GM18909 (cell line): ENCODE measurements around the gene CAMKMT.

Experiments
- ATAC-seq: cut with Tn5 transposase; IDR thresholded peaks from one replicate; pipeline ENCODE4 v1.9.1; 2021; ENCODE audit warnings: mild to moderate bottlenecking; ENCODE audit not compliant: unreplicated experiment, poor library complexity

The CAMKMT gene

DNA sequence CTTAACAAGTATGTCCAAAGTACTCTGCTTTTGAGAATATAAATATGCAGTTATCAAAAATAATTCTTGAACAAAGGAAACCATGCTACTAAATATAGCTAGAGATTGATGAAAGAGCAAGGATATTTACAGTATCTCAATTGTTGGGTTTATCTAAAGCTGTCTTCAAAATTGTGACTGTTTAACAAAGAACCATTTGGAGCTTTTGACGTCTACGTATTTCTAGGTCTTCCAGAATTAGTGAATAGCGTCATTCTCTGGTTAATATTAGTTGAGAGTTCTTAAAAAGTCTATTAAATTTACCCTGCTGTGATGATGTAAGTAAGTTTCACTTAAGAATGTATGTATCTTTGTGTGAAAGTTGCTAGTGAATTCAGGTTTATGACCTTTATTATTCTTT lies 356.7 kb downstream of the CAMKMT start:
- ATAC-seq = no peak

GRCh38 chr2:44719562-44719961 lies 357.8 kb downstream of the CAMKMT start:
- ATAC-seq = no peak

DNA sequence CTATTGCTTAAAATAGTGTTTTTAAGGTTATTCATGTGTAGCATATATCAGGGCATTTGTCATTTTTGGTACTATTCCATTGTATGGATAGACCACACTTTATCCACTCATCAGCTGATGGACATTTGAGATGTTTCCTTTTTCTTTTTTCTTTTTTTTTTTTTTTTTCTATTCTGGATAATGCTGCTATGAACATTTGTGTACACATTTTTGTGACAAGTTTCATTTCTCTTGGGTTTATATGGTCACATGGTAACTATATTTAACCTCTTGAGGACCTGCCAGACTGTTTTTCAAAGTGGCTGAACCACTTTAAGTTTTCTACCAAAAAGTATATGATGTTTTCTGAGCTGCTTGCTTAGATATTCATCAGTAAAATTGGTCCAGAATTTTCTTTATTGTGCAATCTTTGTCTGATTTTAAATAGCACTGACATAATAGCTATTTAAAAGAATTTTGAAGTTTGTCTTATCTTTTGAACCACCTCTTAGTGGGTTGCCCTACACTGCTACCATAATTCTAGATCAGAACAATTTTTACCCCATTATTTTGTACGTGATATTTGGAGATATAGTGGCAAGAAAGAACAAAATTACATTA lies 360.4 kb downstream of the CAMKMT start:
- ATAC-seq = no peak

GRCh38 chr2:44723921-44724320 lies 362.2 kb downstream of the CAMKMT start:
- ATAC-seq = no peak

DNA sequence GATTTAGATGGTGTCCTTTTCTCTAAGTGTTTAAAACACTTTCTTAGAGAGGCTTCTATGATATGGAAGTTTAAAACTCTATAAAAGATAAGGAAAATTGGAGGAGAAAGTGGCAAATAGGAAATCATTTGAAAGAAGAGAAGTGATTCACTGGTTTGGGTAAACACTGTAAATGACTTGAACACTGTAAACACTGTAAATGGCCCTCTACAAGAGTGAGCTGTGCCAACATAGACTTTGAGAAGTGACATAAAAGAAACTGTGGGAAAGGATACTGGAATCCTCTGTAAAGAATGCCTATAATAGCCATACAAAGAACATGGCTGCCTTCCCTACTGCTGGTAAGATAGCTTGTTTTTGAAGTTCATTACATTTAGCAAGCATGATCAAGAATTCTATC lies 368.8 kb downstream of the CAMKMT start:
- ATAC-seq = no peak

- ATAC-seq = peak; percentile 94
Observed at GRCh38 chr2:44731505-44731904, 369.8 kb downstream of the CAMKMT start.

DNA sequence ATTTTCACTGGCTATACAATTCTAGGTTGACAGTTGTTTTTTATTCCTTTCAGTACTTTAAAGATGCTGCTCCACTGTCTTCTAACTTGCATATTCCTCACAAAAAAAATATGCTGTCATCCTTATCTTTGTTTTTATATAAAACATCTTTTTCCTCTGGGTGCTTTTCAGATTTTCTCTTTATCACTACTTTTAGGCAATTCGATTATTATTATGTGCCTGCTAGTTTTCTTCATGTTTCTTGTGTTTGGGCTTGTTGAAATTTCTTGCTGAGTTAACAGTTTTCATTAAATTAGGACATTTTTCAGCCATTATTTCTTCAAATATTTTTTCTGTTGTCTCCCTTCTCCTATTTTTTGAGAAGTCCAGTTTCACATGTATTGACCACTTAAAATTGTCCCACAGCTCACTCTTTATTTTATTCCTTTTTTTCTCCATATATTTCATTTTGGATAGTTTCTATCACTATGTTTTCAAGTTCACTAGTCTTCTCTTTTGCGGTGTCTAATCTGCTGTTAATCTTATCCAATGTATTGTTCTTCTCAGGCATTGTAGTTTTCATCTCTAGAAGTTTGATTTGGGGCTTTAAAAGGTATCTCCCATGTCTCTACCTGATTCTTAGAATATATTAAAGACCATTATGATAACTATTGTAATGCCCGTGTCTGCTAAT lies 374.7 kb downstream of the CAMKMT start:
- no peak for ATAC-seq

GRCh38 chr2:44740678-44741077 lies 378.9 kb downstream of the CAMKMT start:
- no peak for ATAC-seq

GRCh38 chr2:44741507-44741906 lies 379.8 kb downstream of the CAMKMT start:
- ATAC-seq = no peak

DNA sequence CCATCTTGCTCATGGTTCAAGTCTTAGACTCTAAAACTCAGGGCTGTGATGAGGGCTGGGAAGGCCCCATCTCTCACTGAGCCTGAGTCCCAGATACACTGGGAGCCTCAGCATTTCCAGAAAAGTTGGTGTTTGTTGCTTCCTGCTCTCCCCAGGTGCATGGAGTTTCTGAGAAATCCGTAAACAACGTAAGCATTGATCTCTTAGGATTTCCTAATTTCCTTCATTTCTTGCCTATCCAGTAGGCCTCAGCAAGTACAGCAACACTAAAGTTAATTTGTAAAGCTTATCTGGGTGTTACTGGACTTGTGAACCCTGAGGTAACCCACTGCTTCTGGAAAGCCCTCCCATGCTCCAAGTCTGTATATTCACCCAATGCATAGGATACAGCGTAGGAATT lies 380.3 kb downstream of the CAMKMT start:
- ATAC-seq = no peak

DNA sequence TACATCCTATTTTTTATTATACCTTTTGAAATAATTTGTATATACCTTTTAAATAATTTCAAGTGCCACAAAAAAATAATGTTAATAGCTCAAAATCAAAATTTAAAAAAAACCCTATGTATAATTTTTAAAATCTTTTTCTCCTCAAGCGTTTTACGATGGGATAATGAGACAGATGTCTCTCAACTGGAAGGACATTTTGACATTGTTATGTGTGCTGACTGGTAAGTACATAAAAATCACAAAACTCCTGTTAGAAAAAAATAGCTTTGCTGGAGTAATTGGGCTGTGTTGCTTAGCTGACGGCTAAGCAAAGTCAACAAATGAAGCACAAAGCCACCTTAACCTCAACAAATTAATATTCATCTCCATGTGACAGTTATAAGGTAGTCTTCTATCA lies 381.7 kb downstream of the CAMKMT start:
- no peak for ATAC-seq

- no peak for ATAC-seq
Observed at GRCh38 chr2:44744961-44745892, 383.5 kb downstream of the CAMKMT start.

DNA sequence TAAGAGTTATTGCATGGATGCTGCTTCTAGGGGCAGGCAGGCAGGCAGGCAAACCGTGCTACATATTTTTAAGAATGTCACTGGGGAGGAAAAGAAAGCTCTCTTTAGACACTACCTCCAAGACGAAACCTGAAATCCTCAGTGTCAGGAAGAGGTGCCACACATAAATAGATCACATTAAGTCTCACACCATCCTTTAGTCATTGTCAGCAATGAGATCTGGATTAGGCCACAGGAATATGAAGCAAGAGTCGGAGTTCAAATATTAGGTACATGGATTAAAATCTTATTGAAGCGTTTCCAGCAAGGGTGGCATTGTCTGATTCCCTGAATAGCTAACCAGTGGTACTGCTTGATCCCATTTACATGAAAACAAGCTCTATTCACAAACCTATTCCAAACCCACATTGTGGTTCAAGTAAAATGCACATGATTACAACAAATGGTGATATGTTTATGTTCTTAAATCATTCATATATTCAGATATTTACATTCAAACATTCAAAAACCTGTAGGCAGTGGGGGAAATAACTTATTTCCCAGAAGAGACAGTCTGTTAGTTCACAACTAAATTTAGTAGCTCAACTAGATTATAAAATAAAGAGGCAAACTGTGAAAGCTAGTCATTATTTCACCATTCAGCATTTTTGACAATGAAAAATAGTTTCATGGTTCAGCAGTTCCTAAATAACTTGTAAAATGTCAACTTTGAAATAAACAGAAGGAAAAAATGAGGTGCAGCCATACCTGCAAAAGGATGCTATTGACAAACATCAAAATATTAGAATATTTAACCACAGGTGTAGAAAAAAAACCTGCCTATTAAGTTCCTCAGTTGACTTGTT lies 384.4 kb downstream of the CAMKMT start:
- ATAC-seq = no peak

DNA sequence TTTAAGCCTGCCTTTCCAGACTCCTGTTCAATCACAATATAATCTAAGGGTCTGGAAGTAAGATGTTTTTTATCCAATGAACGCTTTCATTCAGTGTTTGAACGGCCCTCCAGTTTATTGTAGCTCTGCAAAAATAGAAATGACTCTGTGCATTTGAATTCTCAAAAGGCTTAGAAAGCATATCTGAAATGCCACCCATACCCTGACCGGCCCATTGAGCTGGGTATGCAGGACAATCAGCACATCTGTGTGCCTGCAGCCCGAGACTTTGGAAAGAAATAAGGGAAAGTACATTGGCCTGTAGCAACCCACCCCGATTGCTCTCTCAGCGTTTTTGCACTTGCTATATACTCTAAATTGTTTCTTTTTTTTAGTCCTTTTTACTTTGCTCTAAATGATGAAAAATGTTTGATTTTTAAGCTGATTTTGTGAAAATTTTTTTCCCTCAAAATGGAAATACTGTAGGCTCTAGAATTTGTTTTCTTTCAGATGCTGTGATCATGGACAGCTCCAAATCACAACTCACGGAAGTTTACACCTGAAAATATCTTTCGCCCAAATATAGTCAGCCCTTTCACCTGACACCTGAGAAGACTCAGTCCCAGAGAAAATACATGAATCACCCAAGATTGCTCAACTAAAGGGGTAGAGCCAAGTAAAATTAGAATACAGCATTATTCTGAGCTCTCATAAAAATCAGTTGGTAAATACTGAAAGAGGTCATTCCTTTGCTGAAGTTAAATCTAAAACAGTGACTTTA lies 385.3 kb downstream of the CAMKMT start:
- no peak for ATAC-seq

DNA sequence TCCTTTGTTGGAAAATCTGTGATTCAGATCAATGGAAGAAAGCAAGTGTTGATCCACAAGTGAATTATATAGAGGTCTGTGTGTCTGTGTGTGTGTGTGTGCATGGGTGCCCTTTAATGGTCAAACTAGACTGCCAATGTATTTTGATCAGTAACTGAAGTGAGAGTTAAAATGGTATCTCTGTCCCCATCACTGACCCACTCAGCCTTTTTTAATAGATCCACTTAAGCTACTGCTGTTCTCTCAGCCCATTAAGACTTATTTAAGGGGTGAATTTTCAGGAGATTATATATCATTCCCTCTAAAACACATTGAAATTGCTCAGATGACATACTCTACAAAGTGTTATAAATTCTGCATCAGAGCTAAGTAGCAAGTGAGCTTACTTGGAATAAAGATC lies 386.0 kb downstream of the CAMKMT start:
- ATAC-seq = no peak

GRCh38 chr2:44751754-44752479 lies 390.2 kb downstream of the CAMKMT start:
- ATAC-seq = no peak

DNA sequence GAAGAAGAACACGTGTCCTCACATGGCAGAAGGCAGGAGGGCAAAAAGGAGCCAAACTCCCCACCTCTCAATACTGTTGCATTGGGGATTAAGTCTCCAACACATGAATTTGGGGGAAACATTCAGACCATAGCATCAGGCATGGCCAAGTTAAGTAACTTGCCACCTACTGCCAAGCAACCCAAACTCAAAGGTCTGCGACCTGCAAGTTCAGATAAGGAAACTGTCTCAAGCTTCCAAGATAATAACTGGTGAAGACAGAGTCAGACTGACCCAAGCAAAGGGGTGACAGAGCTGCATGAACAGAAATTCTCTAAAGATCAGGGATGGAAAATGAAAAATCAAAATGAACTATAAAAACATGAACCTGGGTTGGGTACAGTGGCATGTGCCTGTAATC lies 391.0 kb downstream of the CAMKMT start:
- ATAC-seq = no peak

- peak; percentile 94 for ATAC-seq
Observed at GRCh38 chr2:44753552-44754285, 392.0 kb downstream of the CAMKMT start.
